GM23338 (cell line): ENCODE results near the gene NSF. TPM values are rescaled to one million over a fixed set of nuclear protein-coding genes. Genes with fewer than 3 reads are reported as not detected.
"Not testable (repeated sequence)": the region's sequence is repeated elsewhere in the genome, so short reads cannot be mapped to it uniquely, and the experiment has no call there.

Experiments used
- ATAC-seq: fragments of 200-7000 bp; cut with Tn5 transposase; 3 replicates; pipeline ENCODE4 v1.9.1; 2020
- DNase-seq: peaks from one replicate; pipeline ENCODE4 v3.0.0-alpha.2; 2015; ENCODE audit warnings: low spot score
- H2AFZ ChIP-seq: fragments of 200-600 bp; sonication (generic); 2 replicates; pipeline ENCODE4 v1.8.0; 2016; ENCODE audit warnings: antibody characterized with exemption, mild to moderate bottlenecking, moderate library complexity
- H3F3A ChIP-seq: fragments of 200-600 bp; sonication (generic); replicated peaks from 2 replicates; pipeline ENCODE4 v1.8.0; 2017; ENCODE audit warnings: antibody characterized with exemption, mixed run types, low read depth
- H3K27ac ChIP-seq: fragments of 200-600 bp; sonication (generic); 2 replicates; pipeline ENCODE4 v1.6.1; 2016; ENCODE audit warnings: low read depth
- H3K27me3 ChIP-seq: fragments of 200-600 bp; sonication (generic); 2 replicates; pipeline ENCODE4 v1.8.0; 2016; ENCODE audit warnings: mild to moderate bottlenecking, mixed run types, moderate library complexity; ENCODE audit not compliant: insufficient read depth
- H3K36me3 ChIP-seq: fragments of 200-600 bp; sonication (generic); 2 replicates; pipeline ENCODE4 v1.8.0; 2016; ENCODE audit warnings: mild to moderate bottlenecking; ENCODE audit not compliant: insufficient read depth
- H3K4me1 ChIP-seq: fragments of 200-600 bp; sonication (generic); 2 replicates; pipeline ENCODE4 v1.8.0; 2016; ENCODE audit warnings: mild to moderate bottlenecking, moderate library complexity; ENCODE audit not compliant: insufficient read depth
- H3K4me2 ChIP-seq: fragments of 200-600 bp; sonication (generic); 2 replicates; pipeline ENCODE4 v1.7.1; 2017; ENCODE audit warnings: mixed run types
- H3K4me3 ChIP-seq: fragments of 200-600 bp; sonication (generic); 2 replicates; pipeline ENCODE4 v1.6.1; 2016; ENCODE audit warnings: mixed run types
- H3K79me2 ChIP-seq: fragments of 200-600 bp; sonication (generic); replicated peaks from 2 replicates; pipeline ENCODE4 v1.8.0; 2017; ENCODE audit warnings: mild to moderate bottlenecking; ENCODE audit not compliant: insufficient read depth
- H3K9me2 ChIP-seq: fragments of 200-600 bp; sonication (generic); 2 replicates; pipeline ENCODE4 v1.8.0; 2017; ENCODE audit not compliant: insufficient read depth
- H4K20me1 ChIP-seq: fragments of 200-600 bp; sonication (generic); replicated peaks from 2 replicates; pipeline ENCODE4 v1.8.0; 2017; ENCODE audit warnings: mild to moderate bottlenecking; ENCODE audit not compliant: insufficient read depth
- H3K27ac Mint-ChIP-seq: 2 replicates; pipeline ENCODE4 v1.8.0; 2020; ENCODE audit warnings: inconsistent platforms, mild to moderate bottlenecking, moderate library complexity, mixed read lengths
- H3K27me3 Mint-ChIP-seq: 3 replicates; pipeline ENCODE4 v1.8.0; 2022; ENCODE audit warnings: low read depth, mild to moderate bottlenecking, moderate library complexity, mixed read lengths, inconsistent platforms; ENCODE audit not compliant: insufficient read depth, poor library complexity
- H3K36me3 Mint-ChIP-seq: 3 replicates; pipeline ENCODE4 v1.8.0; 2021; ENCODE audit warnings: low read depth, mild to moderate bottlenecking, inconsistent platforms, moderate library complexity, mixed read lengths
- H3K4me1 Mint-ChIP-seq: 3 replicates; pipeline ENCODE4 v1.8.0; 2020; ENCODE audit warnings: mild to moderate bottlenecking, inconsistent platforms, mixed read lengths
- H3K4me3 Mint-ChIP-seq: 3 replicates; pipeline ENCODE4 v1.8.0; 2021; ENCODE audit warnings: moderate library complexity, mild to moderate bottlenecking, inconsistent platforms, mixed read lengths
- H3K9me3 Mint-ChIP-seq: 3 replicates; pipeline ENCODE4 v1.8.0; 2020; ENCODE audit warnings: moderate library complexity, mild to moderate bottlenecking, inconsistent platforms, mixed read lengths
- long read RNA-seq: library from polyadenylated mRNA; unstranded; transcript quantifications from one replicate; pipeline ENCODE4 v2.0.0, GENCODE V29; 2020; ENCODE audit not compliant: unreplicated experiment
- polyA plus RNA-seq: library from polyadenylated mRNA; unstranded; fragments of >200 nt; fragmentation: Nextera tagmentation; extraction: Ambion mirVana; gene quantifications from 2 replicates; pipeline ENCODE4 v1.2.1, GENCODE V29; 2016
- total RNA-seq: library from RNA; depleted of rRNA; stranded (reverse); fragments of >200 nt; shearing (Covaris generic); gene quantifications from 2 replicates; pipeline ENCODE4 v1.2.3, GENCODE V29; 2014; rRNA removed

The NSF gene
- total RNA-seq (23.8 and 26.5 TPM in 2 replicates), polyA plus RNA-seq (9.5 and 12.5 TPM in 2 replicates)
- long read RNA-seq, partial matches to known transcripts: 1 of 7 reads
- long read RNA-seq, other reads (novel, unspliced or antisense): 1 of 7 reads

- not testable (repeated sequence) for H3K27ac ChIP-seq, H3K4me2 ChIP-seq, H3F3A ChIP-seq, H3K27ac Mint-ChIP-seq, H3K79me2 ChIP-seq, H3K4me1 ChIP-seq, H3K9me2 ChIP-seq, H3K27me3 ChIP-seq, H3K4me3 ChIP-seq, H3K4me3 Mint-ChIP-seq, DNase-seq, H4K20me1 ChIP-seq, H3K27me3 Mint-ChIP-seq, H3K4me1 Mint-ChIP-seq, H3K9me3 Mint-ChIP-seq, H2AFZ ChIP-seq, H3K36me3 ChIP-seq, H3K36me3 Mint-ChIP-seq
- peak; percentile 88 for ATAC-seq
Measured at GRCh38 chr17:46590157-46591146, at the start of gene NSF. Gene NSF, plus strand, starts transcription at chr17:46590669. Its CDS starts 107 bp downstream, at chr17:46590776.

GRCh38 chr17:46548607-46549006 is 41.9 kb upstream of the NSF start:
- ATAC-seq, H3K27me3 Mint-ChIP-seq, H2AFZ ChIP-seq, H4K20me1 ChIP-seq, H3K27ac ChIP-seq, H3K4me3 Mint-ChIP-seq, DNase-seq, H3K36me3 ChIP-seq, H3K9me2 ChIP-seq, H3K79me2 ChIP-seq, H3K4me1 Mint-ChIP-seq, H3K27ac Mint-ChIP-seq, H3K9me3 Mint-ChIP-seq, H3K4me1 ChIP-seq, H3K4me3 ChIP-seq, H3K27me3 ChIP-seq, H3F3A ChIP-seq, H3K4me2 ChIP-seq, H3K36me3 Mint-ChIP-seq: not testable (repeated sequence)

GRCh38 chr17:46559155-46559554 is 31.3 kb upstream of the NSF start:
- not testable (repeated sequence) for H3K36me3 Mint-ChIP-seq, H2AFZ ChIP-seq, H3K4me2 ChIP-seq, H3K9me3 Mint-ChIP-seq, H3K4me1 ChIP-seq, H3F3A ChIP-seq, H3K9me2 ChIP-seq, H3K27ac Mint-ChIP-seq, H4K20me1 ChIP-seq, H3K4me1 Mint-ChIP-seq, H3K4me3 ChIP-seq, DNase-seq, H3K27ac ChIP-seq, H3K36me3 ChIP-seq, H3K27me3 Mint-ChIP-seq, H3K79me2 ChIP-seq, H3K27me3 ChIP-seq, H3K4me3 Mint-ChIP-seq
- ATAC-seq: peak; percentile 88

GRCh38 chr17:46560048-46560447 is 30.4 kb upstream of the NSF start:
- H3K36me3 Mint-ChIP-seq, DNase-seq, H3K27ac Mint-ChIP-seq, H3K4me3 Mint-ChIP-seq, H3K4me1 Mint-ChIP-seq, H2AFZ ChIP-seq, H3K36me3 ChIP-seq, H3K4me3 ChIP-seq, H3K27ac ChIP-seq, H3K9me2 ChIP-seq, H3K4me1 ChIP-seq, H3K9me3 Mint-ChIP-seq, H3F3A ChIP-seq, H3K4me2 ChIP-seq, H3K27me3 Mint-ChIP-seq, H3K79me2 ChIP-seq, H4K20me1 ChIP-seq, H3K27me3 ChIP-seq: not testable (repeated sequence)
- ATAC-seq: peak; percentile 12

- H4K20me1 ChIP-seq, H3K4me2 ChIP-seq, H3K9me2 ChIP-seq, H3K4me3 Mint-ChIP-seq, H3K4me1 ChIP-seq, H3K27me3 ChIP-seq, H3K79me2 ChIP-seq, H3K27ac ChIP-seq, H3K36me3 Mint-ChIP-seq, H3K27me3 Mint-ChIP-seq, H3K27ac Mint-ChIP-seq, H2AFZ ChIP-seq, H3K4me3 ChIP-seq, DNase-seq, ATAC-seq, H3K36me3 ChIP-seq, H3K9me3 Mint-ChIP-seq, H3K4me1 Mint-ChIP-seq, H3F3A ChIP-seq: not testable (repeated sequence)
Measured at GRCh38 chr17:46566284-46566683, 24.2 kb upstream of the NSF start.

GRCh38 chr17:46566980-46567379 is 23.5 kb upstream of the NSF start:
- not testable (repeated sequence) for H3K4me3 Mint-ChIP-seq, H3K27ac ChIP-seq, H3K4me3 ChIP-seq, H3K79me2 ChIP-seq, H3K9me3 Mint-ChIP-seq, H3K27me3 Mint-ChIP-seq, H3K4me1 Mint-ChIP-seq, H3K4me1 ChIP-seq, H4K20me1 ChIP-seq, H3K4me2 ChIP-seq, H2AFZ ChIP-seq, ATAC-seq, H3K27ac Mint-ChIP-seq, H3K9me2 ChIP-seq, H3K36me3 Mint-ChIP-seq, H3K27me3 ChIP-seq, H3F3A ChIP-seq, H3K36me3 ChIP-seq, DNase-seq
